Kidney (tissue), 14 donors: ENCODE results near the gene SETD5. TPM values are rescaled to one million over a fixed set of nuclear protein-coding genes. Genes with fewer than 3 reads are reported as not detected.

ENCODE experiments used
- DNase-seq, 5 donors: peaks; one replicate each; pipeline ENCODE4 v3.0.0-alpha.2; 2013 to 2020
- FAIRE-seq: peaks from 2 replicates; lab custom pipeline; 2012; peaks lifted over from hg19 to GRCh38; lab: Jason Lieb, UNC
- H3K27ac ChIP-seq, 2 donors: one replicate each; pipeline ENCODE4 v1.7.0; 2013; ENCODE audit warnings: low read depth in 2 of 2, low read length in 2 of 2, inconsistent platforms in 1 of 2
- H3K27me3 ChIP-seq: one replicate; pipeline ENCODE4 v1.7.1; 2013; ENCODE audit warnings: low read length, inconsistent platforms; ENCODE audit not compliant: control insufficient read depth, insufficient read depth
- H3K36me3 ChIP-seq, 3 donors: one replicate each; pipeline versions ENCODE4 v1.7.0 to v1.7.1; 2013; ENCODE audit warnings: low read length in 3 of 3, control low read depth in 1 of 3, inconsistent platforms in 1 of 3; ENCODE audit not compliant: insufficient read depth in 3 of 3, control insufficient read depth in 2 of 3
- H3K4me1 ChIP-seq, 3 donors: one replicate each; pipeline versions ENCODE4 v1.7.0 to v1.7.1; 2013; ENCODE audit warnings: low read length in 3 of 3, inconsistent platforms in 1 of 3, low read depth in 1 of 3; ENCODE audit not compliant: control insufficient read depth in 2 of 3, insufficient read depth in 2 of 3
- H3K4me3 ChIP-seq, 3 donors: one replicate each; pipeline versions ENCODE4 v1.7.0 to v1.8.1; 2013; ENCODE audit warnings: low read length in 3 of 3, control low read depth in 1 of 3, inconsistent platforms in 1 of 3
- H3K9ac ChIP-seq, 3 donors: one replicate each; pipeline versions ENCODE4 v1.7.0 to v1.7.1; 2013; ENCODE audit warnings: low read length in 3 of 3, control low read depth in 1 of 3, inconsistent platforms in 1 of 3
- H3K9me3 ChIP-seq, 3 donors: one replicate each; pipeline versions ENCODE4 v1.7.0 to v1.7.1; 2013; ENCODE audit warnings: low read length in 3 of 3, control low read depth in 1 of 3, inconsistent platforms in 1 of 3; ENCODE audit not compliant: control insufficient read depth in 2 of 3, insufficient read depth in 1 of 3
- intact Hi-C: fragments of 100-400 bp; cut with DNase I; formaldehyde crosslinking; loops from one replicate; pipeline ENCODE4 v1.11.1; 2022
- polyA plus RNA-seq: library from polyadenylated mRNA; stranded (reverse); fragments of 350-450 nt; fragmentation: Illumina TruSeq; extraction: RNeasy Lipid Tissue Mini Kit (QIAGEN cat#74804); gene quantifications from one replicate; pipeline ENCODE4 v1.2.3, GENCODE V29; 2014; ENCODE audit warnings: low read depth, low replicate concordance; ENCODE audit not compliant: insufficient read depth
- total RNA-seq: library from RNA; stranded (reverse); fragmentation: NEBNext Ultra II Directional; extraction: Animal tissue kit (Norgen Biotek cat#: 25700); gene quantifications from one replicate; pipeline ENCODE4 v1.2.1, GENCODE V29; 2021
- TF ChIP-seq, protein P1 (sequence below): IDR thresholded peaks from 3 replicates; pipeline ENCODE4 v1.5.1; 2012; ENCODE audit warnings: mild to moderate bottlenecking, moderate library complexity, borderline replicate concordance; ENCODE audit not compliant: insufficient read depth; ENCODE audit errors: extremely low read depth
- donor health status: control.
- donor health status: control.
- donor health status: control.
- donor health status: control.
- donor health status: control.
- donor health status: DM: yes; HTN: yes; CAD: no.
- donor health status: Normal renal cell carcinoma (clear cell type).

The SETD5 gene
- total and polyA plus RNA-seq, 2 donors from 2014 or later: 12.1 to 112 TPM

- Histone ChIP-seq H3K4me1 (peaks cover 0 to 3% (median 0%) of the 10 kb centered on the region in 3 donors), H3K9ac (peak overlapping the region in 1 of 3 donors; percentile 86), H3K4me3 (peak overlapping the region in 1 of 3 donors; percentile 96), H3K27me3 (no peaks in the 10 kb centered on the region), H3K9me3 (no peaks in the 10 kb centered on the region), H3K27ac (no peak overlapping the region), H3K36me3 (peaks cover 7 to 10% (median 9%) of the 10 kb centered on the region in 3 donors)
- TF ChIP-seq, protein P1, sequence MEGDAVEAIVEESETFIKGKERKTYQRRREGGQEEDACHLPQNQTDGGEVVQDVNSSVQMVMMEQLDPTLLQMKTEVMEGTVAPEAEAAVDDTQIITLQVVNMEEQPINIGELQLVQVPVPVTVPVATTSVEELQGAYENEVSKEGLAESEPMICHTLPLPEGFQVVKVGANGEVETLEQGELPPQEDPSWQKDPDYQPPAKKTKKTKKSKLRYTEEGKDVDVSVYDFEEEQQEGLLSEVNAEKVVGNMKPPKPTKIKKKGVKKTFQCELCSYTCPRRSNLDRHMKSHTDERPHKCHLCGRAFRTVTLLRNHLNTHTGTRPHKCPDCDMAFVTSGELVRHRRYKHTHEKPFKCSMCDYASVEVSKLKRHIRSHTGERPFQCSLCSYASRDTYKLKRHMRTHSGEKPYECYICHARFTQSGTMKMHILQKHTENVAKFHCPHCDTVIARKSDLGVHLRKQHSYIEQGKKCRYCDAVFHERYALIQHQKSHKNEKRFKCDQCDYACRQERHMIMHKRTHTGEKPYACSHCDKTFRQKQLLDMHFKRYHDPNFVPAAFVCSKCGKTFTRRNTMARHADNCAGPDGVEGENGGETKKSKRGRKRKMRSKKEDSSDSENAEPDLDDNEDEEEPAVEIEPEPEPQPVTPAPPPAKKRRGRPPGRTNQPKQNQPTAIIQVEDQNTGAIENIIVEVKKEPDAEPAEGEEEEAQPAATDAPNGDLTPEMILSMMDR: no peak
- intact Hi-C loops: no loop called here
- DNase-seq (no peak), FAIRE-seq (no peak)
Observed at GRCh38 chr3:9361691-9362388, 35.6 kb upstream of the SETD5 start.

DNA sequence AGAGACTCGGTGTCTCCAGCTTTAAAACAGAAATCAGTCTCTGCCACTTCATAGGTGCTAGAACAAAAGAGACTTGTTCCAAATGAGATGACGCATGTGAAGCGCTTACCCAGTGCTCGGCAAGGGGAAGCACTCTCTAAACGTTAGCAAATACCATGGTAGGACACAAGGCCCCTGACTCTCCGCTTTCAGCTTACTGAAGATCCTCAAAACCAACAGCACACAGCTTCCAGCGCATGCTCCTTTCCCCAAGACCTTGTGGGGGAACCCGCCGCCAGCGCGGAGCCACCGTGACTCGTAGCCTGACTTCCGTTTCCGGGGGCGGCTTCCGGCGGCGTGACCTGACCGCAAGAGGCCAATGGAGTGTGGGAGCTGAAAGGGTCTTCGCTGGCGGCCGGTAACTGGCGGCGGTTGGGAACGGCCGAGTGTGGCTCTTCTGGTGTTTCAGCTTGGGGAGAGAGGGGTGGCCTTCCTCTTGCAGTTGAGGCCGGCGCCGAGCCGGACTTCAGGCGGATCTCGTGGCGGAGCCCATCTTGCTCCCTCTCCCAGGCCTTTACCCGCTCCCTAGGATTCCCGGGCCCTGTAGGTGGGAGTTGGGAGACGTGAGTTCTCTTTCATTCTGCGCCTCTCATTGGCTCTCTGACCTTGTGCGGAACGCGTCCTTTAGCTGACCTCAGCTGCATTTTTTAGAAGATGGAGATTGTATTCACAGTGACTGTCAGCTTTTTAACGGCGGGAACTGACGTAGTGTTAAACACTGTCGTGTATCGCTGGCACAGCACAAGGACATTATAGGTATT lies 34.5 kb upstream of the SETD5 start, which contains the start of gene THUMPD3:
Gene THUMPD3 (plus strand): TSS at position 324 of the 800 bp plus-strand sequence. CDS start 2,015 bp downstream, outside the sequence.
- TF ChIP-seq, protein P1: peak; percentile 4
- FAIRE-seq (no peak), DNase-seq (peak; percentile 94 to 97 (median 97))
- H3K4me1 ChIP-seq: peaks cover 0 to 3% (median 0%) of the 10 kb centered on the region in 3 donors
- H3K27ac ChIP-seq: peak within 1 kb of the TSS; percentile 56 to 84
- H3K4me3 ChIP-seq: peak within 1 kb of the TSS; percentile 87 to 97 (median 96)
- H3K27me3 ChIP-seq: no peaks in the 10 kb centered on the region
- peak within 1 kb of the TSS; percentile 86 to 95 (median 94) for H3K9ac ChIP-seq
- intact Hi-C loops: no loop called here
- no peaks in the 10 kb centered on the region for H3K9me3 ChIP-seq
- peaks cover 7 to 17% (median 14%) of the 10 kb centered on the region in 3 donors for H3K36me3 ChIP-seq

- Histone ChIP-seq H3K4me1 (no peaks in the 10 kb centered on the region), H3K27ac (no peak overlapping the region), H3K27me3 (no peaks in the 10 kb centered on the region), H3K36me3 (peaks cover 12 to 48% (median 26%) of the 10 kb centered on the region in 3 donors), H3K4me3 (no peak overlapping the region), H3K9me3 (no peaks in the 10 kb centered on the region), H3K9ac (no peak overlapping the region)
- TF ChIP-seq, protein P1: no peak
- DNase-seq (no peak), FAIRE-seq (no peak)
- intact Hi-C loops: no loop called here
Observed at GRCh38 chr3:9369508-9369907, 27.9 kb upstream of the SETD5 start.
